Right lung (tissue), 5 donors: ENCODE data around the gene FAT1. TPM values are rescaled to one million over a fixed set of nuclear protein-coding genes. Genes with fewer than 3 reads are reported as not detected.

Experiments used
- DNase-seq, 2 donors: peaks; one replicate each; pipeline ENCODE4 v3.0.0-alpha.2; 2013
- polyA plus RNA-seq, 5 donors: library from polyadenylated mRNA; unstranded; fragments of 120-200 nt; gene quantifications; one replicate each; pipeline versions ENCODE4 v1.2.1 to v1.2.3, GENCODE V29; 2013; ENCODE audit warnings: inconsistent platforms in 1 of 5, low replicate concordance in 1 of 5; ENCODE audit not compliant: insufficient read length in 5 of 5, insufficient read depth in 1 of 5

The FAT1 gene
- polyA plus RNA-seq, 5 donors = 185 to 273 (median 227) TPM

- DNase-seq = no peak
These were observed 3.7 kb upstream of the FAT1 start for GRCh38 chr4:186727169-186727976.

- peak; percentile 88 to 90 for DNase-seq
These were observed 2.9 kb upstream of the FAT1 start for GRCh38 chr4:186726426-186727168.

- DNase-seq = peak; percentile 83 to 85
These were observed 2.1 kb upstream of the FAT1 start for GRCh38 chr4:186725469-186726425.

- DNase-seq = peak; percentile 29 to 35
These were observed 1.3 kb upstream of the FAT1 start for GRCh38 chr4:186724864-186725468.

- peak; percentile 53 to 70 for DNase-seq
These were observed 605 bp upstream of the FAT1 start for GRCh38 chr4:186724058-186724863.

- no peak for DNase-seq
These were observed 812 bp downstream of the FAT1 start for GRCh38 chr4:186722796-186723291.

GRCh38 chr4:186719925-186720694 is 3.5 kb downstream of the FAT1 start:
- DNase-seq = no peak

GRCh38 chr4:186717556-186717955 is 6.1 kb downstream of the FAT1 start:
- no peak for DNase-seq

GRCh38 chr4:186715077-186715476 is 8.6 kb downstream of the FAT1 start:
- DNase-seq = no peak

- DNase-seq = no peak
These were observed 9.5 kb downstream of the FAT1 start for GRCh38 chr4:186714006-186714675.

- DNase-seq = no peak
These were observed 11.0 kb downstream of the FAT1 start for GRCh38 chr4:186712690-186713089.

GRCh38 chr4:186710521-186711119 is 13.0 kb downstream of the FAT1 start:
- DNase-seq = no peak

GRCh38 chr4:186709517-186709916 is 14.1 kb downstream of the FAT1 start:
- no peak for DNase-seq

GRCh38 chr4:186708554-186708953 is 15.1 kb downstream of the FAT1 start:
- DNase-seq = no peak

GRCh38 chr4:186707996-186708395 is 15.7 kb downstream of the FAT1 start:
- DNase-seq = no peak

GRCh38 chr4:186707574-186707973 is 16.1 kb downstream of the FAT1 start:
- no peak for DNase-seq

- DNase-seq = no peak
These were observed 19.6 kb downstream of the FAT1 start for GRCh38 chr4:186704057-186704456.

GRCh38 chr4:186703510-186703909 is 20.1 kb downstream of the FAT1 start:
- DNase-seq = no peak

GRCh38 chr4:186702940-186703339 is 20.7 kb downstream of the FAT1 start:
- DNase-seq = no peak
